GM19438 (cell line): ENCODE data around the gene KDM2B.

Source experiments
- ATAC-seq: cut with Tn5 transposase; IDR thresholded peaks from one replicate; pipeline ENCODE4 v1.9.1; 2021; ENCODE audit warnings: low read depth; ENCODE audit not compliant: unreplicated experiment

KDM2B gene

DNA sequence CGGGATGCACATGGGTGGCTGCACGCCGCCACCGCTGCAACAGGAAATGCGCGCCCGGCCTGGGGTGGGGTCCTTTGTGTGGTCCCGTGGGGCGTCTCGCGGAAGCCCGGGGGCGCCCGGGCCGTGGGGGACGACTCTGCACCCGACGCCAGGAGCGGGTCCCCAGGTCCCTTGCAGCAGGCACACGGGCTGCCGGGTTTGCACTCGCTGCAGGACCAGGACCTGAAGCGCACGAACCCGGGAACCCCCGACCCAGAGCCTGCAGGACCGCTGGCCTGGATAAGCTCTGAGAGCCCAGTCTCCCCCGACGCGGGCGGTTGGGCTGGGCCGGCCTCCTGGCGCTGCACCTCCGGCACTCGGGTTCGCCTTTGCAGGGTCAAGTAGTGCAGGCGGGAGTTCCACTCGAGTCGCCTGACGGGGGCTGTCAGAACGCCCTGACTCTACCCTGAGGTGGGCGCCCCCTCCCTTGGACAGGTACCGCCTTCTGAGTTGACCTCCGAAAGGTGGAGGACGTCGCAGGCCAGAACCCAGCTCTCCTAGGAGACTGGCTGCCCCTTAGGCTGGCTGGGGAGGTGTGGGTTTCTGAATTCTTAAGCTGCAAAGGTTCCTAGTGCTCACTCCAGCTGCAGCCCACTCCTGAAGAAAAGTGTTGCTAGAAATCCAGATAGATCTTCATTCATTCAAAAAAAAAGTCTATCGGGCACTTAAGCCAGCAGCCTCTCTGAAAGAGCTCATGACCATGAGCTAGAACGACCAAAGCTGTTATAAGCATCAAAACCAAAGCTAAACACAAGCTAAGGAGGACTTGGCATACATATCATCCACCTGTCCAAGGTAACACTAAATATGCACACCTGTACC is 113.0 kb downstream of the KDM2B start:
- ATAC-seq = peak; percentile 2

DNA sequence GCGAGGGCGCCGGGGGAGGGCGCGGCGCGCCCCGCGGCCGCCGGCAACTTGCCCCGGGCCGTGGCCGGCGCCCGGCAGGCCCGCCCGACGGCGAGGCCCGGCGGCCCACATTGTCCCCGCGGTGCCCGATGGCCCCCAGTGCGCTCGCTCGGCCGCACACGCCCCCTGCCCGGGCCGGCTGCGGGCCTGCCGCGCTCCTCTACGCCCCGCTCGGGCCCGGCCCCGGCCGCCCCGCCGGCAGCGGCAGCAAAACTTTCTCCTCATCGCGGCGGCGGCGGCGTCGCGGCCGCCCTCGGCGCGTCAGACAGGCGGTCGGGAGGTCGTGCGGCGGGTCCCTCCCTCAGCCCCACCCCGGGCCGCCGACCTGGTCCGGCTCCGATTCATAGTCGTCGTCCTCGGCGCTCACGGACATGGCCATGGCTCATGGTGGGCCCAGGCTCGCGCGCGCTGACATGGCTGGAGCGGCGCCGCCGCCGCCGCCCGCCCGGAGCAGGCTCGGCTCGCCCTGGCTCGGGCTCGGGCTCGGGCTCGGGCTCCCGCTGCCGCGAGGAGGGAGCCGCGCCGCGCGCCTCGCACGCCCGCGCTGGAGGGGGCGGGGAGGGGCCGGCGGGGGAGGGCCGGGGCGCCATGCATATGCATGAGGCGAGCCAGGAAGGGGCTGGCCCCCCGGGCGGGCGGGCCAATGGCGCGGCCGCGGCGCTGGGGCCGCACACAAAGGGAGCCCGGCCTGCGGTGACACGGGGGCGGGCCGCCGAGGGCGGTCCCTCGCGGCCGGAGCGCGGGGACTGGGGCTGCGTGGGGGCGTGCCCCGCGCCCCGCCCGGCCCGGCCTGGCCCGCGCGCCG is 113.8 kb downstream of the KDM2B start:
- peak; percentile 88 for ATAC-seq

DNA sequence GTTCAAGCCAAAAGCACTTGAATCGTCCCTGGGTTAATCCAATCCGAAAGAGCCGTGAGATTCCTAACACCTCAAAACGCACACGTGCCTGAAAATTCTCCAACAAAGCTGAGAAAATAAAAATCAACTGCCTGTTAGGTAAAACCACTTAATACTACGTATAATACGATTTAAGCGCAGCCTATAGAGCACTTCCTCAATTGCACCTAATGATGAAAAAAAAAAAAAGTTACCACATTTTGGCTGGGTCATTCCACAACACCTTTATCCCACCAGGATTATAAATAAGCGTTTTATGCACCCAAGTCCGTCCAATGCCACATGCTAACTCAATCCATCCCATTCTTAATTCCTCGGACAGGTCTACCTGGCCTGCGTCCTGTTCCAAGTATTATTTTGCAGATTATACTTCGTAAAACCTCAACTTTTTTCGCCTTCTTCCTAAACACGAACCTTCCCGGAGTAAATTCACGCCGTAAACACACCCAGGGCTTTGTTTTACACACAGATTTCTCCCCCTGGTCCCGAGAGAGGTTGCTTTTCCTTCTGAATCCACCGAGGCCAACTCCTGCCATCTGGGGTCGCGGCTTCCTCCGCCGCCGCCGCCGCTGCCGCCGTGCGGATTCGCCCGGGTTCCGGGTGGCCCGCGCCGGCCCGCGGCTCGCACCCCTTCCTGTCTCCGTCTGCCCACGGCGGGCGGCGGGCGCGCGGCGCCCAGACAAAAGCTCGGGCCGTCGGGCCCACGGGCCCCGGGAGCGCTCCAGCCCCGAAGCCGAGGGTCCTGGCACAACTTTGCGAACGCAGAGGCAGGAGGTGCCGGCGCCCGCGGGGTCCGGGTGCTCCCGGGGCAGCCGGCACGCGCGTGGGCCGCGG is 114.7 kb downstream of the KDM2B start:
- ATAC-seq = no peak

DNA sequence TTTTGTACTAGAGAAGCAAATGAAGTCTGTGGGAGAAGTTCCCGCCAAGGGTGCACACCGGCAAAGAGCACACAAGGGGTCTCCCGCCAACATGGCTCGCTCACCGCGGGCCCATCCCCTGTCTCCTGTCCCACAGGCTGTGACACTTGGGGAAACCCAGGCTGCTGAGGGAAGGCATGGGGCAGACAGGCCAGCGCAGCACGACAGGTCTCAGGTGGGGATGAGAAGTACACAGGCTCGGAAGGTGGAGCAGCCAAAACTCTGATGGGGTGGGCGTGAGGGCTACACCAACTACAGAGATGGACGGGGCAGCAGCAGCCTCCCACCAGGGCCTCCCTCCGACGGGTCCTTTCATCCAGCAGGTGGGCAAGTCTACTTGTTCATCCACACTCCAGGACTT is 116.5 kb downstream of the KDM2B start:
- ATAC-seq = no peak

DNA sequence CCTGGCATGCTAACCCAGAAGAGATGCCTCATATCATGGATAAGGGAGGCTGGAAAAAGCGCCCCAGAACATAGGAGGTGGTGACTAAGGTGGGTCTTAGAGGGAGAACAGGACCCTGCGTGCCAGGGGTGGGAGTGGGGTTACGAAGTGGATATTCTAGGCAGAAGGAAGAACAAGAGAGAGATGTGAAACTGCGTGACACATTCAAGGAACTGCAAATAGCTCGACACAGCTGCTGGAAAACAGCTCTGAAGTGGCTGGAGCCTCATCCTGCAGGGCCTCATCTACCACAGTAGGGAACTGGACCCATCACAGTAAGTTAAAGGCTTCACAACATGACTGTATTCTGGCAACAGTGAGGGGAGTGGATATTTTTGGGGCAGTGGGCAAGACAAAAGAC is 119.8 kb downstream of the KDM2B start:
- no peak for ATAC-seq

DNA sequence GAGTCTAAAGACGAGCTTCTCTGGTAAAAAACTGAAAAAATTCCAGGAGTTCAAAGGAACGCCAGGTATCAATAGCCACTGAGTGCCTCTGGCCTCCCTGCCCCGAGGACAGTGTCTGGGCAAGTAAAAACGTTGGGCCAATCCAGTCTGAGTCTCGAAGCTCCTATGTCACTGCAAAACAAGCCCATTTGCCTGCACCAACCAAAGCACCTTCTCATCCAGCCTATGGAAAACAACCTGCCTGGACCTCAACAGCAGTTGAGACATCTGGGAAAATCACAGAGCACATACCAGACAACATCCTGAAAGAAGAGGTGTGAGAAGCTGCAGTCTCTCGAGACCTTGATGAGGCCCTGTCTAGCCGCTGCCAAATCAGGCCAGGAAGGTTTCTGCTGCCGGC is 124.3 kb downstream of the KDM2B start:
- no peak for ATAC-seq

DNA sequence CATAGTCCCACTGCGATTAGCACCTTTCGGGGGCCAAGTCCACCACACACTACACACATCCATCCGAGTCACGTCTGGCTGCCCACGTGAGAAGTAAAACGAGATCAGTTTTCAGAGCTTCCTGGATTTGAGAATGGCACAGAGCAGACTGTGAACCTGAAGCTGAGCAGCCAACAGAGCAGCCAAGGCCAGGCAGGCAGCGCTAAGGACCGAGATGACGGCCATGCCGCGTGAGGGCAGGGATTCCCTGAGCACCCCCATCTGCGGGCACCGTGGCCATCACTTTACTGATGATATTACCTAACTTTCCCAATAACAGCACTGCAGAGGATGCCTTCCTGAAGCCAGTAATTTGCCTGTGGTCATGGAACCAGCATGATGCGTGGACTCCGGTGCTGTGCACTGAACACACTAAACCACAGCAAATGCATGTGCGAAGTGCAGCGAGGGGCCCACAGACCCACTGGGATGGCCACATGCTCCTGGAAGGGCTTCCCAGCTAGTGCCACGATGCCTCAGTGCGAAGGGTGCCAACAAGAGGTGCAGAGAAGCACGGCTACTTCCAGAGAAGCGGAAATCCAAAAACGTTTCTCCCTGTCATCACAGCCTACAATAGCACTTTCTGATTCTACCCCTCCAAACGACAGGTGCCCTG is 124.9 kb downstream of the KDM2B start:
- no peak for ATAC-seq

DNA sequence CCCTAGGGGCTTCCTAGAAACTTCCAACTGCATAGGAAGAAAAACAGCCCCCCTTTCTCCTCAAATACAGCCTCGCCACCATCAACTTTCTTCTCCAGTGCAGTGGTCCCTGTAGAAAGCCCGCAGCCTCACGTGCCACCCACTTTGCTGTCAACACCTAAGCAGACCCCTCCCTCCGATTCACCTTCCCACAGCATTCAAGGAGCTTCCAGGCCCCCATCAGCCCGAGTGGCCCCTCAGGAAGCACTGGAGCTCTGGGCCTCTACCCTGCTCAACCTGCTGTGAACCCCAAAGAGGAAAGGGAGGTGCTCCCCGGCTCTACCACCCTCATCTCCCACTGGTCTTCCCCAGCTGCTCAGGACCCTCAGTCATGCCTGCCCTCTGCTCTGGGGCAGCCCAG is 125.9 kb downstream of the KDM2B start:
- no peak for ATAC-seq

DNA sequence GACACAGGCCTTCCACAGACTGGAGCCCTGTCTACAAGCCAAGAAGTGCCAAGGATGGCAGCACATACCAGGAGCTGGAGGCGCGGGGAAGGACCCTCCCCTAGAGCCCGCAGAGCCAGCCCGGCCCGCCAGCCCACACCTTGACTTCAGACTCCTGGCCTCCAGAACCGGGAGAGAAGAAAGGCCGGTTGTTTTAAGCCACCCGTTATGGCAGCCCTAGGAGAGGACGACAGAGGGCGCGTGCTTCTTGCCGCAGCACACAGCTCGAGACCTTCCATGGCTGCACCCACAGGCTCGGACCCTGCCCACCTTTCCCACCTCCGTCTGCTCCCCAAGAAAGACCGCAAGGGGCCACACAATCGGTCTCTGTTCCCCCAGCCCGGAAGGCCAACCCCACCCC is 127.2 kb downstream of the KDM2B start:
- ATAC-seq = no peak

DNA sequence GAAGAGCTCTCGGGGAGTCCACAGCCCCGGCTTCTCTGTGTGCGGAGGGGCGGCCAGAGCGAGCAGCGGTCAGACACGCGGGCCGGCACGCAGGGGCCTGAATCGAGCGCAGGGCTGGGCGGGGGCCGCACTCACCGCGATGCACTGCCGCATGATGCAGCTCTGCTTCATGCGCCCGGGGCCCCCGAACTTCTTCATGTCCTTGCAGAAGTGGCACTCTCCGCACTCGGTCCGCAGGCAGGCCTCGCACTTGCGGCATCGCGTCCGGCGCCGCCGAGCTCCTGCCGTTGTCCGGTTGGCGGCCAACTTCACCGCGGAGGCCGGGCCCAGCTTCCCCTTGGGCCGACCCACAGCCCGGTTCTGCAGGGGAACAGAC is 127.8 kb downstream of the KDM2B start:
- ATAC-seq = no peak

DNA sequence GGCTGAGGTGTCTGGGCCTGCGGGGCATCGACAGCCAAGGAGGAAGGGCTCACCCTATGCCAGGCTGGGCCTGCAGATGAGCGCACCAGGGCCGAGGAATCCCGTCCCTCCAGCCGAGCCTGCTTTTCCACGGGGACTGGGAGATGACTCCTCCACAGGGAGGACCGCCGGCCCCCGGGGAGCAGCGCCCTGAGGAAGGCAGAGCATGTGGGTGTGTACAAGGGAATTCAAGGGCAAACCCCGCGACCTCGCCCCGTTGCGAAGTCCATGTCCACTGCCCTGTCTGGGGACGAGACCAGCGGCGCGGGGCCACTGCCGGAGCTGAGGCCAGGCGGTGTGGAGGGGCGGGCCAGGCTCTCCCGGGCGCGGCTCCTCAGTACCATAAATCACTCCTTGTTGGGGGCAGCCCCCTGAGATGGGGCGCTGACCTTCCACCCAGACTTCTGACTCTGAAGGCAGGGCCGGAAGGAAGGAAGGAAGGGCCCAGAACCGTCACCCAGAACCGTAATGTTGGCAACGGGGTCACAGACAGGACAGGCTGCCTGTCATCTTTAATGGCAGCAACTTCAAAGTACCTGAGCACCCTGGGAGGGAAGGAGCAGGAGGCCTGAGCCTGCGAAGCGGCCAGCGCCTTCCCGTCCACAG is 128.4 kb downstream of the KDM2B start:
- no peak for ATAC-seq

DNA sequence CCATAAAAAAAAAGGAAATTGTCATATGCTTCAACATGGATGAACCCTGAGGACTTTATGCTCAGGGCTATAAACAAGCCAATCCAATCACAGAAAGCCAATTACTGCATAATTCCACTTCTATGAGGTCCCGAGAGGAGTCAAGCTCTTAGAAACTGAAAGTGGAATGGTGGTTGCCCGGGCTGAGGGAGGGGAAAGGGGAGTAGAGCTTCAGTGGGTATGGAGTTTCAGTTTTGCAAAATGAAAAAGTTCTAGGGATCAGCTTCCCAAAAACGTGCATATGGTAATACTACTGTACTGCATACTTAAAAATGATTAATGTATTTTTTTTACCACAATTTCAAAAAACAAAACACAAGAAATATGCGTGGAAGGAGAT is 128.9 kb downstream of the KDM2B start:
- no peak for ATAC-seq

DNA sequence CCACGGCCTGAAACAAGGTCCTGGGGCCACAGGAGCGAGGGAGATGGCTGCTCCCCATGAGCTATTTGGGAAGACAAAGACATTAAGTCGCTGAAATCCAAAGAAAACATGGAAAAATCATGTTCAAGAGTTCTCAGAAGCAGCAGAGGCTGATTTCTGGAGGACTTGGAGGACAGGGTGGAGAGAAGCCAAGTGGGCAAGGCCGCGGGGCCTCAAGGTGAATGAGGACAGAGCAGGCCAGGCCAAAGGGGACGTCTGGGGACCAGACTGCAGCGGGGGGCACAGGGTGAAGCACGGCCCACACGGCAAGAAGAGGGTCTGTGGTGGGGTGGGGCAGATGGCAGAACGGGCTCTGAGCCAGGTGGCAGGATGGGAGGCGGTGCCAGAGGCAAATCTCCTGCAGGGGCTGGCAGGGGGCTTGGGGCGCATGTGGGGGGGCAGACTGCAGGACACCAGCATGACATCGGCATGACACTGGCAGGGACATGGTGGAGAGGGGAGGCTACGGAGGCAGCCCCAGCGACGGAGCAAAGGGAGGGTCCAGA is 132.0 kb downstream of the KDM2B start:
- ATAC-seq = no peak

DNA sequence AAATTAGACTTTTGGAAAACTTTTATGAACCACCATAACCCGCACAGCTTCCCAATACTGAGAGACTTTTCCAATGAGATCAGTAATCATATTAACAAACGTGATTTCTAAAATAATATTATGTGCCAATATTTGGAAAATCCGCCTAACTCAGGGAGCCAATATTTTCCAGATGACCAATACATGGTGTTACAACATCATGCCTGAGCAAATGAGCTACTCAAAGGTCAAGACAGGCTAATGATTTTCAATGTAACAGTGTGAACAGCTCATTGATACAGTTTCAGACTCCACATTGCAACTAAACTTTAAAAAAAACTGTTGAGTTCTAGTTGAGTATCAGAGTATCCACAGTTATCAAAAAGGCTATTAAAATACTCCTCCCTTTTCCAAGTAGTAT is 134.1 kb downstream of the KDM2B start:
- ATAC-seq = no peak

DNA sequence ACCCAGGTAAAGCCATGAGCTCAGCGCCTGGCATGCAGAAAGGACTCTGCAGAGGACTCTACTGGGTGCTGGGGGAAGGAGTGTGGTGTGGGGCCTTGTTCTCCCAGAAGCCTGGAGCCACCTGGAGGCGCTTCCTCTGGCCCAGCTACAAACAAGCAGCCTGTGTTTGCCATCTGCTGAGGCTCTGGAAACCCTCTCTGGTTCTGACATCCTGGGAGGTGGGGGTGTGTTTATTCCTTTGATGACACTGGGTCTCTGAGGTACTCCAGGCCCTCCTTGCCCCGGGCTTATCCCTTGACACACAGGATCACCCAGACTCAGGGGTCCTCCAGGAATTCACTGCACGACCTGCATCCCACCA is 136.0 kb downstream of the KDM2B start:
- no peak for ATAC-seq

DNA sequence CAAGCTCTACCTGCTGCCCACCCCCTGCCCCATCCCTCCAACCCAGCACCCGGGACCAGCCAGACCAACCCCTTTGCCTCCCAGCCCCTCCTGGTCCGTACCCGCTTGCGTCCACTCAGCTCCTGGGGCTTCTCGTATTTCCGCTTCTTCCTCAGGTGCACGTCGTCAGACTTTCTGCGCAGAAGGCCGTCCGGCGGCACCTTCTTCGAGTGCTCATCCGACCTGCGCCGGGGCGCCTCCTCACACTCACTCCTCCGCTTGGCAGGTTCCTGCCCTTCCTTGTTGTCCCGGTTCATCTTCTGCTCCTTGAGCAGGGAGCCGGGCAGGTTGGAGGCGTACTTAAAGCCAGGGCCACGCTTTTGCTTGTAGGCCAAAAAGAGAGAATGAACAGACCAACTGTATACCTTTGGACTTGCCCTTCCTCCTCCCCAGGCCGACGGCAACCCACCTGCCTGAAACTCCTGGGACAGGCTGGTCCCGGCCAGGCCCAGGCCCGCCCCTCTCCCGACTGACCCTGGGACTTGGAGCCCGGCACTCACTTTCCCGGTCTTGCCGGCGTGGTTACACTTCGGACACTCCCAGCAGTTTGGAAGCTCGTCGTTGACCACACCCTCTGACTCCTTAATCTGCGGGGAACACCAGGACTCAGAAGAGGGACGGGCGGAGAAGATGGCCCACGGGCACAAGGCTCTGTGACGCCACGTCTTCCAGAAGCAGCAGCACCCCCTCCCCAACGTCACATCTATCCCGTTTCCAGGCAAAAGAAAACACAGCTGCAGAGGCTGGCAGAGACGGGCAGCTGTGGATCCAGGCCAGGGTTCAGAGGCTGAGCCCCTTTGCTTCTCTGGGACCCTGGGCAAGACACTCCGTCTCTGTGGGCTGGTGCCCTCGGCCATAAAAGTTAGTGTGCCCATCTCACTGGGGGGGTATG is 136.6 kb downstream of the KDM2B start:
- ATAC-seq = no peak

DNA sequence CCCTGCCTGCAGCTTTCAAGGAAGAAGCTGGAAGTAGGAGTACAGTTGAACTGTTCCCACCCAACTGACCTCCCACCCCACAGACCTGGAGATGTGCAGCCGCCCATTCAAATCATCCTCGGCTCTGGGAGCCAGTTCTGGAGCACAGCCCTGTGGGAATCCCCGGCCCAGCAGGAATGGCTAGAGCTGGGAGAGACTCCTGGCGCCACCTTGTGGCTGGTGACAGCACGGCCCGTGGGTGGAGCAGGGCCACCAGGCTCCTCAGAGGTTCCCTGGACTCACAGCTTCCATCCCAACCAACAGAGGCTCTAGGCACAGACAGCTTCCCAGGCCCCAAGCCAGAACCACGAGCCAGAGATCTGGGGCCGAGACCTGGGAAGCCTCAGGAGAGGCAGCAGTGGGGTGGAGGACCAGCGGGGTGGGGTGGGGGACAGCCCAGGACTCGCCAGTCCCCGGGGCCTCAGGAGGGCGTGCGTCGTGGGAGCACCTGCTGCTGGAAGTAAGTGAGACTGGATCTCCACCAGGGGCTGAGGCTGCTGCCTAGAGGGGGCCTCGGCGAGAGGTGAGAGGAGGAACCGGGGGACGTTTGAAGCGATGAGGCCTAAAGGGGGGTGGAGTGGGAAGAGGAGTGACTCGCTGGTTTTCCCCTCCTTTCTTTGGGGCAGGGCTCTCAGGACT is 137.5 kb downstream of the KDM2B start:
- no peak for ATAC-seq
